Esophagus muscularis mucosa (tissue), 4 donors: ENCODE results near the gene RGS3.

Experiments used
- CTCF ChIP-seq, 3 experiments: fragments of 200-600 bp in 2 of 3; fragments of 450-650 bp in 1 of 3; sonication (generic) in 2 of 3; IDR thresholded peaks; one replicate each; pipeline ENCODE4 v1.5.1; 2017 to 2019; ENCODE audit warnings: antibody characterized with exemption in 3 of 3, mild to moderate bottlenecking in 2 of 3, moderate library complexity in 1 of 3
- EP300 ChIP-seq: sonication (generic); formaldehyde crosslinking; IDR thresholded peaks from one replicate; pipeline ENCODE4 v1.6.1; 2017; ENCODE audit warnings: antibody characterized with exemption
- POLR2A ChIP-seq: fragments of 450-650 bp; IDR thresholded peaks from one replicate; pipeline ENCODE4 v1.6.1; 2017; ENCODE audit warnings: antibody characterized with exemption, moderate library complexity, mild to moderate bottlenecking, low read depth
- POLR2AphosphoS5 ChIP-seq, 2 donors: sonication (generic); formaldehyde crosslinking; IDR thresholded peaks; one replicate each; pipeline ENCODE4 v1.6.1; 2017; ENCODE audit warnings: antibody characterized with exemption in 2 of 2

GRCh38 chr9:113507256-113507655 lies 43.7 kb downstream of the RGS3 start:
- no peak for TF ChIP-seq CTCF (IDR thresholded peaks at IDR 0.05)
- no peak for TF ChIP-seq POLR2A
- TF ChIP-seq POLR2AphosphoS5 (IDR thresholded peaks at IDR 0.05), result no peak
- no peak for TF ChIP-seq EP300
